GM12878 (cell line): ENCODE measurements around the gene ATP8A1. TPM values are rescaled to one million over a fixed set of nuclear protein-coding genes. Genes with fewer than 3 reads are reported as not detected.

Experiments
- ATAC-seq: fragments of 200-7000 bp; cut with Tn5 transposase; 3 replicates; pipeline ENCODE4 v1.9.1; 2020; ENCODE audit warnings: mild to moderate bottlenecking, moderate library complexity
- BruUV-seq: library from RNA; stranded (reverse); fragments of 400-500 nt; replicated peaks from 2 replicates; lab custom pipeline; 2021; lab: Mats Ljungman, UMichigan
- CTCF ChIA-PET: fragments of 300-600 bp; sonication (Branson Sonifier 250); formaldehyde crosslinking; extraction: SDS; loops from one replicate; lab custom pipeline; 2021; ENCODE audit warnings: inconsistent platforms; lab: Yijun Ruan, JAX
- POLR2A ChIA-PET: fragments of 350-600 bp; formaldehyde crosslinking; extraction: SDS; loops from one replicate; lab custom pipeline; 2021; ENCODE audit warnings: inconsistent platforms; lab: Charles Lee
- RAD21 ChIA-PET: fragments of 300-600 bp; sonication (Branson Sonifier 250); formaldehyde crosslinking; loops from one replicate; lab custom pipeline; 2023; ENCODE audit warnings: antibody characterized with exemption; ENCODE audit not compliant: unreplicated experiment; lab: Charles Lee
- SMC1A ChIA-PET: fragments of 300-600 bp; sonication (Branson Sonifier 250); formaldehyde crosslinking; loops from one replicate; lab custom pipeline; 2023; ENCODE audit not compliant: unreplicated experiment, uncharacterized antibody; lab: Charles Lee
- DNase-seq: peaks from one replicate; pipeline ENCODE4 v3.0.0-alpha.2; 2011; ENCODE audit warnings: low read depth, low spot score
- FAIRE-seq: peaks from 3 replicates; lab custom pipeline; 2011; peaks lifted over from hg19 to GRCh38; lab: Jason Lieb, UNC
- H2AFZ ChIP-seq: 2 replicates; pipeline ENCODE4 v1.6.0; 2011; ENCODE audit warnings: low read depth, low read length, control low read depth; ENCODE audit not compliant: control insufficient read depth
- H3K27ac ChIP-seq: 2 replicates; pipeline ENCODE4 v1.5.1; 2011; ENCODE audit warnings: control low read depth; ENCODE audit not compliant: control insufficient read depth, insufficient read depth
- H3K27me3 ChIP-seq, 2 experiments: replicated peaks in 1 of 2; 2 replicates each; pipeline versions ENCODE4 v1.6.0 to v1.6.1; 2011; ENCODE audit warnings: low read length in 1 of 2; ENCODE audit not compliant: control insufficient read depth in 2 of 2, insufficient read depth in 2 of 2
- H3K36me3 ChIP-seq, 2 experiments: 2 replicates each; pipeline ENCODE4 v1.5.1; 2011; ENCODE audit warnings: low read length in 1 of 2; ENCODE audit not compliant: control insufficient read depth in 2 of 2, insufficient read depth in 2 of 2
- H3K4me1 ChIP-seq: 2 replicates; pipeline ENCODE4 v1.6.1; 2011; ENCODE audit warnings: mild to moderate bottlenecking, low read length, moderate library complexity, mixed read lengths; ENCODE audit not compliant: control insufficient read depth, insufficient read depth
- H3K4me2 ChIP-seq: 2 replicates; pipeline ENCODE4 v1.6.0; 2011; ENCODE audit warnings: control low read depth; ENCODE audit not compliant: control insufficient read depth, insufficient read depth
- H3K4me3 ChIP-seq: fragments of 200-600 bp; sonication (generic); 2 replicates; pipeline ENCODE4 v1.5.1; 2016
- H3K79me2 ChIP-seq: 2 replicates; pipeline ENCODE4 v1.6.0; 2011; ENCODE audit warnings: low read length; ENCODE audit not compliant: control insufficient read depth, insufficient read depth
- H3K9ac ChIP-seq: 2 replicates; pipeline ENCODE4 v1.8.0; 2011; ENCODE audit warnings: low read length, control low read depth, mixed read lengths; ENCODE audit not compliant: control insufficient read depth, insufficient read depth
- H3K9me3 ChIP-seq: replicated peaks from 3 replicates; pipeline ENCODE4 v1.5.1; 2011; ENCODE audit warnings: mild to moderate bottlenecking, low read length; ENCODE audit not compliant: control insufficient read depth, insufficient read depth
- H4K20me1 ChIP-seq: 2 replicates; pipeline ENCODE4 v1.6.0; 2011; ENCODE audit not compliant: control insufficient read depth, insufficient read depth
- BMI1 ChIP-seq: fragments of 450-650 bp; IDR thresholded peaks from 2 replicates; pipeline ENCODE4 v1.6.1; 2016; ENCODE audit warnings: mild to moderate bottlenecking, moderate library complexity, borderline replicate concordance
- CBX5 ChIP-seq: sonication (generic); IDR thresholded peaks from 2 replicates; pipeline ENCODE4 v1.6.1; 2016; ENCODE audit warnings: low read depth, moderate library complexity, mild to moderate bottlenecking, inconsistent platforms
- DPF2 ChIP-seq: fragments of 450-650 bp; IDR thresholded peaks from 2 replicates; pipeline ENCODE4 v1.6.1; 2017; ENCODE audit warnings: mild to moderate bottlenecking
- EED ChIP-seq: sonication (generic); IDR thresholded peaks from 2 replicates; pipeline ENCODE4 v1.6.1; 2016; ENCODE audit warnings: antibody characterized with exemption, low read depth
- EP300 ChIP-seq, 2 experiments: fragments of 150-350 bp in 1 of 2; IDR thresholded peaks; 2 replicates each; pipeline ENCODE4 v1.6.1; 2011 to 2012; ENCODE audit warnings: low read depth in 2 of 2, low read length in 2 of 2, borderline replicate concordance in 1 of 2, improper control_type of control experiment in 1 of 2, inconsistent platforms in 1 of 2; ENCODE audit not compliant: control insufficient read depth in 1 of 2
- ETV6 ChIP-seq, 2 experiments: fragments of 450-650 bp in 1 of 2; IDR thresholded peaks in 1 of 2; conservative IDR thresholded peaks in 1 of 2; 2 replicates each; pipeline ENCODE4 v1.6.1; 2014; ENCODE audit warnings: antibody characterized with exemption in 1 of 2, borderline replicate concordance in 1 of 2, low read depth in 1 of 2, mild to moderate bottlenecking in 1 of 2, moderate library complexity in 1 of 2
- FOXM1 ChIP-seq: IDR thresholded peaks from 2 replicates; pipeline ENCODE4 v1.6.1; 2012; ENCODE audit warnings: low read depth, mild to moderate bottlenecking, inconsistent platforms, low read length, moderate library complexity
- IKZF1 ChIP-seq: fragments of 450-650 bp; conservative IDR thresholded peaks from 2 replicates; pipeline ENCODE4 v1.6.1; 2017; ENCODE audit warnings: antibody characterized with exemption, mild to moderate bottlenecking
- IKZF2 ChIP-seq, 2 experiments: fragments of 450-650 bp; IDR thresholded peaks; 2 replicates each; pipeline ENCODE4 v1.6.1; 2017; ENCODE audit warnings: mild to moderate bottlenecking in 2 of 2, moderate library complexity in 2 of 2
- IRF4 ChIP-seq: IDR thresholded peaks from 2 replicates; pipeline ENCODE4 v1.6.1; 2011; ENCODE audit warnings: low read depth, low read length
- JUNB ChIP-seq: IDR thresholded peaks from 2 replicates; pipeline ENCODE4 v1.6.1; 2016; ENCODE audit warnings: antibody characterized with exemption, mild to moderate bottlenecking
- KAT2A ChIP-seq: conservative IDR thresholded peaks from 2 replicates; pipeline ENCODE4 v1.6.1; 2011; ENCODE audit warnings: low read depth, low read length; ENCODE audit not compliant: control insufficient read depth
- MEF2B ChIP-seq: fragments of 450-650 bp; IDR thresholded peaks from 2 replicates; pipeline ENCODE4 v1.6.1; 2018; ENCODE audit warnings: mild to moderate bottlenecking, moderate library complexity; ENCODE audit not compliant: partially characterized antibody, poor library complexity, severe bottlenecking
- MTA3 ChIP-seq: IDR thresholded peaks from 2 replicates; pipeline ENCODE4 v1.6.1; 2012; ENCODE audit warnings: low read length, inconsistent platforms, borderline replicate concordance
- NFIC ChIP-seq: IDR thresholded peaks from 2 replicates; pipeline ENCODE4 v1.6.1; 2012; ENCODE audit warnings: low read depth, mild to moderate bottlenecking, inconsistent platforms, low read length, moderate library complexity
- POLR2A ChIP-seq: IDR thresholded peaks from 2 replicates; pipeline ENCODE4 v1.6.1; 2011; ENCODE audit warnings: low read depth, mild to moderate bottlenecking, low read length
- POU2F2 ChIP-seq: IDR thresholded peaks from 3 replicates; pipeline ENCODE4 v1.6.1; 2011; ENCODE audit warnings: low read depth, mild to moderate bottlenecking, low read length, borderline replicate concordance
- RUNX3 ChIP-seq: IDR thresholded peaks from 2 replicates; pipeline ENCODE4 v1.6.1; 2012; ENCODE audit warnings: low read length, inconsistent platforms
- SMC3 ChIP-seq: IDR thresholded peaks from 2 replicates; pipeline ENCODE4 v1.6.1; 2011; ENCODE audit warnings: low read length, improper control_type of control experiment, borderline replicate concordance
- SPI1 ChIP-seq: IDR thresholded peaks from 2 replicates; pipeline ENCODE4 v1.6.1; 2011; ENCODE audit warnings: low read depth, mild to moderate bottlenecking, low read length, moderate library complexity, borderline replicate concordance; ENCODE audit not compliant: insufficient read depth
- WGBS: methylation state at CpG from one replicate; pipeline ENCODE4 v1.1.6; 2016; ENCODE audit warnings: low lambda C conversion rate; ENCODE audit not compliant: insufficient replicate concordance, insufficient coverage; ENCODE audit errors: missing lambda C conversion rate; 5-methylcytosine and 5-hydroxymethylcytosine counted together
- in situ Hi-C: fragments of 300-500 bp; cut with MboI; formaldehyde crosslinking; loops from 9 replicates; pipeline ENCODE4 v1.14.3; 2018; ENCODE audit warnings: mixed read lengths
- intact Hi-C: fragments of 100-400 bp; cut with micrococcal nuclease; formaldehyde crosslinking; loops from one replicate; pipeline ENCODE4 v1.14.2; 2022; ENCODE audit not compliant: unreplicated experiment
- polyA plus RNA-seq, 11 experiments: library from polyadenylated mRNA; depleted of rRNA in 4 of 11; unstranded in 6 of 11; stranded (reverse) in 5 of 11; fragments of >200 nt; fragmentation: Nextera tagmentation in 4 of 11; fragmentation: Illumina TruSeq in 1 of 11; extraction: Ambion mirVana in 4 of 11; extraction: Trizol in 1 of 11; gene quantifications; 1 replicate in 1 of 11; 2 replicates in 10 of 11; pipeline versions ENCODE4 v1.2.1 to v1.2.3, GENCODE V29; 2011 to 2016; ENCODE audit warnings: inconsistent platforms in 2 of 11, missing spikeins in 2 of 11, low read depth in 1 of 11
- total RNA-seq, 4 experiments: library from RNA; depleted of rRNA in 3 of 4; stranded (reverse); fragments of >200 nt in 3 of 4; fragmentation: Illumina TruSeq in 1 of 4; extraction: Trizol in 1 of 4; gene quantifications; 2 replicates each; pipeline versions ENCODE4 v1.2.1 to v1.2.3, GENCODE V29; 2013 to 2021
- TF ChIP-seq, protein P1 (sequence below): IDR thresholded peaks from 2 replicates; pipeline ENCODE4 v1.6.1; 2012; ENCODE audit warnings: low read length, inconsistent platforms

ATP8A1 gene
- total and polyA plus RNA-seq, 10 of the 15 experiments (the other 5 are each of a cell fraction or from before 2014, with no cell fraction given), result 9.0 to 116 (median 37.3) TPM

DNA sequence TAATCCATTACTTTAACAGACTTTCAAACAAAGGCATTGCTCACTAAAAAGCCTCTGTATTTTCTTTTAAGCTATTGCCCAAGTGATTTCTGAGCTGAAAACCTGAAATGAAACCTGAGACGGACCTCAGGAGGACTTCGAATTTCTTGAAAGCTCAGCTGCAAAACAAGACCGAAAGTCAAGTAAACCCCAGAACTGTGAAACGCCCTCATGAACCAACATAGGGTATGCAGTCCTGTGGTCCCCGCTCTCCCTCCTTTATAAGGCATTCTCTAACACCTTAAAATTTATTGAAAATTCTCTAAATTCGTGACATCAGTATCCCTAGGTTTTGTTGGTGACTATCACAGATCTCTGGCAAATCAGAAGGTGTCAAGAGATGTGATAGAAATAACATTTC, 167.8 kb downstream of the ATP8A1 start:
- FAIRE-seq (peak; percentile 72), ATAC-seq (peak; percentile 90), DNase-seq (peak; percentile 62)
- intact Hi-C loops, result loop anchor here (2.0 to 5.0 kb wide), 2 partner anchors 28 to 37 kb away; no protein-coding TSS in a partner anchor
- Histone ChIP-seq H3K9ac (peak overlapping the region; percentile 40; the same call in 1 of the 2 replicates), H3K27ac (peak overlapping the region; percentile 92), H4K20me1 (no peaks in the 10 kb centered on the region), H3K27me3 (no peaks in the 10 kb centered on the region), H3K4me2 (peak overlapping the region; percentile 95), H2AFZ (no peak overlapping the region), H3K36me3 (peaks cover 2 to 4% of the 10 kb centered on the region in 2 experiments; a peak in 3 of 4 replicates), H3K4me1 (peaks cover 32% of the 10 kb centered on the region), H3K9me3 (no peaks in the 10 kb centered on the region), H3K4me3 (peak overlapping the region; percentile 62), H3K79me2 (no peaks in the 10 kb centered on the region)
- CTCF ChIA-PET, result interaction anchor here (0.9 to 2.5 kb wide), 11 partner anchors 10 to 207 kb away, joined by 3 to 11 read pairs (median 4); no protein-coding TSS in a partner anchor
- 3% methylated on average over 6 of the region's 6 CpGs for WGBS
- POLR2A ChIA-PET, result interaction anchor here (0.6 to 2.3 kb wide), 6 partner anchors 8 to 188 kb away, joined by 3 to 9 read pairs (median 4); no protein-coding TSS in a partner anchor
- in situ Hi-C loops, result no loop called here
- TF ChIP-seq, protein P1, sequence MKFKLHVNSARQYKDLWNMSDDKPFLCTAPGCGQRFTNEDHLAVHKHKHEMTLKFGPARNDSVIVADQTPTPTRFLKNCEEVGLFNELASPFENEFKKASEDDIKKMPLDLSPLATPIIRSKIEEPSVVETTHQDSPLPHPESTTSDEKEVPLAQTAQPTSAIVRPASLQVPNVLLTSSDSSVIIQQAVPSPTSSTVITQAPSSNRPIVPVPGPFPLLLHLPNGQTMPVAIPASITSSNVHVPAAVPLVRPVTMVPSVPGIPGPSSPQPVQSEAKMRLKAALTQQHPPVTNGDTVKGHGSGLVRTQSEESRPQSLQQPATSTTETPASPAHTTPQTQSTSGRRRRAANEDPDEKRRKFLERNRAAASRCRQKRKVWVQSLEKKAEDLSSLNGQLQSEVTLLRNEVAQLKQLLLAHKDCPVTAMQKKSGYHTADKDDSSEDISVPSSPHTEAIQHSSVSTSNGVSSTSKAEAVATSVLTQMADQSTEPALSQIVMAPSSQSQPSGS, result peak; percentile 56
- TF ChIP-seq IKZF1 (no peak), ETV6 (conservative IDR thresholded peaks at IDR 0.05 in 1 of 2, IDR thresholded peaks at IDR 0.05 in 1 of 2; ENCODE audit: borderline replicate concordance in 1 of 2, low read depth in 1 of 2) (0 out of 4 replicates have a peak, but pooled peaks of 1 of the 2 experiments have one; percentile 11), FOXM1 (peak; percentile 53; the same call in 1 of the 2 replicates), POU2F2 (no peak), IRF4 (0 out of 2 replicates have a peak, but pooled peaks have one; percentile 40), MTA3 (peak; percentile 57; the same call in 1 of the 2 replicates), IKZF2 (IDR thresholded peaks at IDR 0.05) (peak; percentile 3 to 15; a peak in 1 of 4 replicates), SMC3 (no peak), SPI1 (peak; percentile 66; the same call in 1 of the 2 replicates), BMI1 (no peak), NFIC (0 out of 2 replicates have a peak, but pooled peaks have one; percentile 41), JUNB (0 out of 2 replicates have a peak, but pooled peaks have one; percentile 28), RUNX3 (peak; percentile 71), MEF2B (no peak), EP300 (IDR thresholded peaks at IDR 0.05; ENCODE audit: borderline replicate concordance in 1 of 2, control insufficient read depth in 1 of 2, low read depth in 2 of 2, low read length in 2 of 2) (peak in 1 of 2 experiments; percentile 57; a peak in 2 of 4 replicates), EED (0 out of 2 replicates have a peak, but pooled peaks have one; percentile 10), POLR2A (no peak), CBX5 (peak; percentile 54; the same call in 1 of the 2 replicates), KAT2A (no peak), DPF2 (peak; percentile 23; the same call in 1 of the 2 replicates)
- BruUV-seq, result no TSS peak
- SMC1A ChIA-PET, result interaction anchor here (0.6 to 5.7 kb wide), 19 partner anchors 9 to 168 kb away, joined by 3 to 42 read pairs (median 4); partner anchors contain the start of gene ATP8A1
- RAD21 ChIA-PET, result interaction anchor here (0.7 to 3.8 kb wide), 8 partner anchors 10 to 206 kb away, joined by 3 to 25 read pairs (median 5); no protein-coding TSS in a partner anchor
